DND-41 (cell line): ENCODE measurements around the gene EGR4.
A peak's percentile ranks its signal among the peaks of the same experiment; 100 is the strongest.

Experiments used
- ATAC-seq: fragments of 200-7000 bp; cut with Tn5 transposase; 3 replicates; pipeline ENCODE4 v1.9.1; 2021; ENCODE audit warnings: low read depth; ENCODE audit not compliant: insufficient read depth
- DNase-seq: peaks from one replicate; pipeline ENCODE4 v3.0.0-alpha.2; 2020
- H2AFZ ChIP-seq: 2 replicates; pipeline ENCODE4 v1.6.0; 2012; ENCODE audit warnings: low read depth, low read length
- H3K27ac ChIP-seq: 2 replicates; pipeline ENCODE4 v1.5.1; 2012; ENCODE audit warnings: low read length, inconsistent platforms
- H3K27me3 ChIP-seq: fragments of 200-600 bp; sonication (generic); 2 replicates; pipeline ENCODE4 v1.6.0; 2012; ENCODE audit warnings: low read length, mild to moderate bottlenecking, inconsistent platforms; ENCODE audit not compliant: insufficient read depth, poor library complexity
- H3K36me3 ChIP-seq: 2 replicates; pipeline ENCODE4 v1.5.1; 2012; ENCODE audit warnings: low read length, inconsistent platforms; ENCODE audit not compliant: insufficient read depth
- H3K4me1 ChIP-seq: 2 replicates; pipeline ENCODE4 v1.5.1; 2012; ENCODE audit warnings: mild to moderate bottlenecking, low read length; ENCODE audit not compliant: insufficient read depth
- H3K4me2 ChIP-seq: 2 replicates; pipeline ENCODE4 v1.6.0; 2012; ENCODE audit warnings: mild to moderate bottlenecking, moderate library complexity, low read length, inconsistent platforms; ENCODE audit not compliant: insufficient read depth
- H3K4me3 ChIP-seq, 2 experiments: fragments of 200-600 bp in 1 of 2; shearing (Covaris generic) in 1 of 2; 2 replicates each; pipeline ENCODE4 v1.5.1; 2012 to 2016; ENCODE audit warnings: inconsistent platforms in 2 of 2, low read length in 2 of 2, mild to moderate bottlenecking in 2 of 2, low read depth in 1 of 2, moderate library complexity in 1 of 2
- H3K79me2 ChIP-seq: 2 replicates; pipeline ENCODE4 v1.6.0; 2012; ENCODE audit warnings: low read length, inconsistent platforms; ENCODE audit not compliant: insufficient read depth
- H3K9ac ChIP-seq: 2 replicates; pipeline ENCODE4 v1.6.0; 2012; ENCODE audit warnings: low read depth, mild to moderate bottlenecking, inconsistent platforms, low read length, moderate library complexity
- H3K9me3 ChIP-seq: 2 replicates; pipeline ENCODE4 v1.5.1; 2012; ENCODE audit warnings: low read length, moderate library complexity, mild to moderate bottlenecking, inconsistent platforms; ENCODE audit not compliant: insufficient read depth, severe bottlenecking
- H4K20me1 ChIP-seq: 2 replicates; pipeline ENCODE4 v1.6.0; 2012; ENCODE audit warnings: low read length; ENCODE audit not compliant: insufficient read depth
- EZH2 ChIP-seq: IDR thresholded peaks from 3 replicates; pipeline ENCODE4 v1.6.1; 2012; ENCODE audit warnings: borderline replicate concordance, low read depth, mild to moderate bottlenecking, moderate library complexity, low read length, inconsistent platforms; ENCODE audit not compliant: severe bottlenecking
- TF ChIP-seq, protein P1 (sequence below): IDR thresholded peaks from 2 replicates; pipeline ENCODE4 v1.5.1; 2012; ENCODE audit warnings: borderline replicate concordance, low read length, moderate library complexity, mild to moderate bottlenecking; ENCODE audit not compliant: poor library complexity, severe bottlenecking; ENCODE audit errors: extremely low read depth

EGR4 gene

GRCh38 chr2:73293534-73294171 is at the start of gene EGR4:
EGR4 (minus strand) TSS chr2:73293548; CDS start chr2:73293317, 231 bp downstream.
- ATAC-seq: no peak
- no peak within 1 kb of the TSS for H3K4me2 ChIP-seq
- no peaks in the 10 kb centered on the region for H3K4me1 ChIP-seq
- H2AFZ ChIP-seq: no peak within 1 kb of the TSS
- H3K27me3 ChIP-seq: peaks cover 13% of the 10 kb centered on the region
- H3K36me3 ChIP-seq: no peaks in the 10 kb centered on the region
- H3K9ac ChIP-seq: no peak within 1 kb of the TSS
- H3K27ac ChIP-seq: no peak within 1 kb of the TSS
- H3K4me3 ChIP-seq: no peak within 1 kb of the TSS
- no peaks in the 10 kb centered on the region for H3K9me3 ChIP-seq
- TF ChIP-seq, protein P1, sequence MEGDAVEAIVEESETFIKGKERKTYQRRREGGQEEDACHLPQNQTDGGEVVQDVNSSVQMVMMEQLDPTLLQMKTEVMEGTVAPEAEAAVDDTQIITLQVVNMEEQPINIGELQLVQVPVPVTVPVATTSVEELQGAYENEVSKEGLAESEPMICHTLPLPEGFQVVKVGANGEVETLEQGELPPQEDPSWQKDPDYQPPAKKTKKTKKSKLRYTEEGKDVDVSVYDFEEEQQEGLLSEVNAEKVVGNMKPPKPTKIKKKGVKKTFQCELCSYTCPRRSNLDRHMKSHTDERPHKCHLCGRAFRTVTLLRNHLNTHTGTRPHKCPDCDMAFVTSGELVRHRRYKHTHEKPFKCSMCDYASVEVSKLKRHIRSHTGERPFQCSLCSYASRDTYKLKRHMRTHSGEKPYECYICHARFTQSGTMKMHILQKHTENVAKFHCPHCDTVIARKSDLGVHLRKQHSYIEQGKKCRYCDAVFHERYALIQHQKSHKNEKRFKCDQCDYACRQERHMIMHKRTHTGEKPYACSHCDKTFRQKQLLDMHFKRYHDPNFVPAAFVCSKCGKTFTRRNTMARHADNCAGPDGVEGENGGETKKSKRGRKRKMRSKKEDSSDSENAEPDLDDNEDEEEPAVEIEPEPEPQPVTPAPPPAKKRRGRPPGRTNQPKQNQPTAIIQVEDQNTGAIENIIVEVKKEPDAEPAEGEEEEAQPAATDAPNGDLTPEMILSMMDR: no peak
- no peak for TF ChIP-seq EZH2
- no peaks in the 10 kb centered on the region for H3K79me2 ChIP-seq
- no peak for DNase-seq
- no peaks in the 10 kb centered on the region for H4K20me1 ChIP-seq

GRCh38 chr2:73341039-73341438 is 47.7 kb upstream of the EGR4 start:
- Histone ChIP-seq H3K36me3 (no peaks in the 10 kb centered on the region), H3K9me3 (no peaks in the 10 kb centered on the region), H2AFZ (no peak overlapping the region), H3K9ac (no peak overlapping the region), H3K4me3 (no peak overlapping the region), H3K27me3 (no peaks in the 10 kb centered on the region), H3K27ac (no peak overlapping the region), H3K4me1 (peaks cover 11% of the 10 kb centered on the region), H3K4me2 (no peak overlapping the region), H4K20me1 (no peaks in the 10 kb centered on the region), H3K79me2 (no peaks in the 10 kb centered on the region)
- TF ChIP-seq, protein P1: no peak
- no peak for TF ChIP-seq EZH2
- no peak for DNase-seq
- no peak for ATAC-seq

GRCh38 chr2:73339201-73339600 is 45.9 kb upstream of the EGR4 start:
- DNase-seq (no peak), ATAC-seq (no peak)
- H3K4me3 ChIP-seq: no peak overlapping the region
- H3K79me2 ChIP-seq: no peaks in the 10 kb centered on the region
- TF ChIP-seq, protein P1: no peak
- no peak for TF ChIP-seq EZH2
- H3K9ac ChIP-seq: no peak overlapping the region
- no peaks in the 10 kb centered on the region for H3K27me3 ChIP-seq
- H2AFZ ChIP-seq: peak overlapping the region; percentile 24; the same call in 1 of the 2 replicates
- H3K4me2 ChIP-seq: no peak overlapping the region
- no peak overlapping the region for H3K27ac ChIP-seq
- H3K4me1 ChIP-seq: peaks cover 11% of the 10 kb centered on the region
- H3K9me3 ChIP-seq: peaks cover 3% of the 10 kb centered on the region
- no peaks in the 10 kb centered on the region for H3K36me3 ChIP-seq
- no peaks in the 10 kb centered on the region for H4K20me1 ChIP-seq
